COR-L47 (cell line): Measurements from ENCODE around the gene DOCK4.
"Not testable (repeated sequence)": the region's sequence is repeated elsewhere in the genome, so short reads cannot be mapped to it uniquely, and the experiment has no call there.

Source experiments
- DNase-seq: peaks from one replicate; lab custom pipeline; 2025; lab: John Stamatoyannopoulos, UW

Gene DOCK4

GRCh38 chr7:111955616-111956015, 250.6 kb downstream of the DOCK4 start:
- no peak for DNase-seq

- no peak for DNase-seq
Observed at GRCh38 chr7:111954474-111955381, 251.5 kb downstream of the DOCK4 start.

DNA sequence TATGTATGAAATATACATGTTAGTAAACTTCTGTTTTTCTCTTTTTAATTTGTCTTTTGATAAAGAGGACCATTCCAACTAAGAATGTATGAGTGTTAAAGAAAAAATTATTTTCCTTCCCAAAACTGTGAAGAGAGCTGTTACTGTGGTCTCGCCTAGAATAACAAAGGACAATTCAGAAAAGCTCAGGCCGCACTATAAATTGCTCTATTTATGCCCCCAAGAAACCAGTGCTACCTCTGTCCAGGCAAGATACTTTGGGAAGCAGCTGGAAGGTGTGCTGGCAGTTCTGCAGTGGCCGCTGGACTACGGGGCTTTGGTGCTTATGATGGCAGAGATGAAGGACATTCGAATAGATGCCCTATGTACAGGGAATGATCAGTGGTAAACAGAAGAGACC, 252.1 kb downstream of the DOCK4 start:
- DNase-seq, result no peak

DNA sequence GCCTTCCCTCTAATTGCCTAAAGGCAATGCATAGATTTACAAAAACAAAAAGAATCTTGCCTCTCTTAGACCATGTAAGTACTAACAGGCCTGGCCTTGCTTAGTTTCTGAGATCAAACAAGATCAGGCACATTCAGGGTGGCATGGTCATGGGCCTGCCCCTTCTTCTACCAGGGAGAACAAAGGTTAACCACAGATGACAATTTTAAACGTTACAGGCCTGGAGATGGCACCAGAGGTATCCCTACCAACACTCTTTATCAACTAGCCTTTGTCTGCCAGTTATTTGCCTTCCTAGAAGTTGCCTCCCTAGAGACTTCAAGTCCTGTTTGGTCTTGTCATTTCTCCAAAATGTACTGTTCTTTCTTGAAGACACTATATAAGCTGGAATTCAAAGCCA, 252.6 kb downstream of the DOCK4 start:
- peak; percentile 35 for DNase-seq

DNA sequence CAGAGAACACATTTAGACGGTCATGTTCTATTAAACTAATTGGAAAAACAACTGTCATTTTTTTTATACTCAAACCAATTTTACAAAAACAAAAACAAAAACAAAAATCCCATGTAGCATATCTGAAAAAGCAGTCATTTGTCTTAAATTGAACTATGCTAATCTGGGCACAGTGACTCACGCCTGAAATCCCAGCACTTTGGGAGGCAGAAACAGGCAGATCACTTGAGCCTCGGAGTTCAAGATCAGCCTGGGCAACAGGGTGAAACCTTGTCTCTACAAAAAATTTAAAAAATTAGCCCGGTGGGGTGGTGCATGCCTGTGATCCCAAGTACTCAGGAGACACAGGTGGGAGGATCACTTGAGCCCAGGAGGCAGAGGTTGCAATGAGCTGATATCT, 253.4 kb downstream of the DOCK4 start:
- no peak for DNase-seq

GRCh38 chr7:111951052-111951451, 255.1 kb downstream of the DOCK4 start:
- DNase-seq, result no peak

- no peak for DNase-seq
Observed at GRCh38 chr7:111942450-111943081, 263.6 kb downstream of the DOCK4 start.

DNA sequence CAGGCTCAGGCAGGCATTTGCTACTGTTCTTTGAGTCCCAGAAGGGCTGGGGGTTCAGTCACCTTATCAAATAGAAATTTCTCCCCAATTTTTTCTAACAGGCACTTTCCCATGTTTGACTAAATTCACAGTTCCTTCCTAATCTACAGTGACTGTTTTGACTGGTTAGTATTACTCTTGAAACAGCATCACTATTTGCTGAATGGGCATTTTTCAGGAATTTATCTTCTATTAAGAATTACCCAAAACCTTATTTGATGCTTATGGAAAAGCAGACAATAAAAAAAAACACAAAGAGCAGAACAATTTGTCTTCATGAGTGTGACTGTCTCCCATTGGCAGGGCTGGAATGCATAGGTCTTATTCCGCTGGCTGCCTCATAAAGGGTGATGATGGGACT, 269.0 kb downstream of the DOCK4 start:
- DNase-seq, result no peak

DNA sequence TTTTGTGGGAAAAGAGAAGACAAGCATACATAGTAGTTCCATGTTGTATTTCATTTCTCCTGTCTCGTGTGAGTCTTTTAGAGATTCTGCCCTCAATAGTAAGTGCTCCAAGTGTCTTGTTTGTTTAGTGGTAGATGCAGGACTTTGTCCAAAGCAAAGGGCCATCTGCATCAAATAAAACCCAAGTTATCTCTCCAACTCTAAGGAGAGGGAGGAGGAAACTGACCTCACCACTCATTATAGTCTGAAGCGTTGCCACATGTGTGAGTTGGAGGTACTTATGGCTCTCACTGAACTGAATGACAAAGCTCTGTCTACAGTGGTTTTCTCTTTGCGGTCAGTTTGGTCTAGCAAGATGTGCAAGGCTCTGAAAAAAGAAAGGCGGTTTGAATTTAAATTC, 272.6 kb downstream of the DOCK4 start:
- no peak for DNase-seq

- DNase-seq, result no peak
Observed at GRCh38 chr7:111931958-111932357, 274.2 kb downstream of the DOCK4 start.

DNA sequence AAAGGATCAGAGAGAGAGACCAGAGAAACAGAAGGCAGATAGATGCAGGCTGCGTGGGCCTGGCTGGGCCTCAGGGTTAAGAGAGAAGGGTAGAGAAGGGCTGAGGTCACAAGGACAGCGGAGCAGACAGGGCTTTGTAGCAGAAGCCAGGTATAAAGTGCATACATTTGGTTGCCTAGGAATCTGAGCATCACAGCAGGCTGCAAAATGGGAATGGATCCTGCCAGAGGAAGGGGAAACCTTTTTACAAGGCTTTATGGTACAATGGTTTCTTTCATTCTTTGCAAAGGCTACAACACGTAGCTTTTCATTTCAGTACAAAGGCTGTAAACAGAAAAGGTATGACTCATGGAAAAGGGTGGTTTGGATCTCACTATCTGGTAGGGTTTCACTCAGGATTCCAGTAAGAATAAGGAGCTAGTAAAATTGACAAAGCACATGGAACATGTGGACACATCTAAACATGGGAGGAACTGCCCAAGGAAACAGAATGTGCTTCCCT, 275.1 kb downstream of the DOCK4 start:
- DNase-seq, result no peak

DNA sequence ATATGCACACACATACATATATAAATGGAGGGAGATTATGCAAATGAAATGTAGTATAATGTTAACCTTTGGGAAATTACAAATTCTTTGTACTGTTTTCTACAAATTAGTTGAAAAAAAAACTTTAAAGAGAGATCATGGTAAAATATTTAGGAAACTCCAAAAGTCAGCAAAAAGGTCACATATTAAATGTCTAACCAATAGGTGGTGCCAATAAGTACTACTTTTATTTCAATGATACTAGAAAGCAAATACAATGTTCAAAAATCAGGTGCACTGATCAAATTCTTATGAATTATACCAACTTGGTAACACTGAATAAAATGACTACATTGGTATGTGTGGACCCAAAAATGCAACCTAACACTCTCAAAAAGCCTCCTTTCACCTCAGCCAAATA, 276.9 kb downstream of the DOCK4 start:
- DNase-seq, result no peak

DNA sequence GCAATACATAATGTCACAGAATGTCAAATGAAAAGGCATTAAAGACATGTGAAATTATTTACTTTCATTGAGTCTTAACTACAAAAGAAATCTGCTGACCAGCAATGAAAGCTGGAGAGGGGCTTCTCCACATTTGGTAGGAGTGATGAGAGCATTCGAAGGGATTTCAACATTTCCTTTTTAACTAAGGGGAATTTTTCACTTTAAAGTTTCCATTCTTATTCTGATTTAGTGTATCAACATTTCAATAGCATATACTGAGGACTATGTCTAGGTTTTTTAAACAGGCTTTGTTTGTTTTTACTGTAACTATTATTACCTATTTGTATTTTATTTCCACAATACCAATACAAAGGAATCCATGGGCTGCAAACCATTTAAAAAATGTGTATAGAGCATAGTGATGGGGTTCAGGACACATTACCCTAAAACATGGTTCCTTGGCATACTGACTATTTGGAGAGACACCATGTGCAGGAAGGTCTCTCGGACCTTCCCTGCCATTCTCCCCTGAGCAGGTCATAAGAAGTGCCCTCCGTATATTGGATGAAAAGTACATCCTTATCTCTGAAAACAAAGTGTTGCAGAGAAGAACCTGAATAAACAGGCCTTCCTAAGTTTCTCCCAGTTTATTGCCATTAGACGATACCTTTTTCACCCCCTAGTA, 278.7 kb downstream of the DOCK4 start:
- no peak for DNase-seq

- DNase-seq, result no peak
Observed at GRCh38 chr7:111920329-111920728, 285.9 kb downstream of the DOCK4 start.

- DNase-seq, result no peak
Observed at GRCh38 chr7:111919631-111920179, 286.5 kb downstream of the DOCK4 start.

DNA sequence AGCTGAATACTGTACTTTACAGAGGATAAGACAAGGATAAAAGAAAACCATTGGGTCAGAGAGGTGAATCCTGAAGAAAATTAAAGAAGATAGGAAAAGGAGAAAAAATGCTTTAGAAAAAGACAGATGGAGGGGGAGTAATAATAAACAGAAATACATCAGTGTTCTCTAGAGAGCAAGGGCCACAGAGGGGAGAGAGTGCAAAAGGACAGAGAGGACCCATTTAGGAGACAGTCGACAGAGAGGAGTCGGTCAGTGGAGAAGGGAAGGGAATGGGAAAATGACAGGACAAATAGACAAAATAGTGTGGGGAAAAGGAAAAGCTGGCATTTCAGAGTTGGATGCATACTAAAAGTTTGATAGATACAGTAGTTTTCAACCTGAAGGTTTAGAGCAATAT, 287.0 kb downstream of the DOCK4 start:
- DNase-seq, result no peak

DNA sequence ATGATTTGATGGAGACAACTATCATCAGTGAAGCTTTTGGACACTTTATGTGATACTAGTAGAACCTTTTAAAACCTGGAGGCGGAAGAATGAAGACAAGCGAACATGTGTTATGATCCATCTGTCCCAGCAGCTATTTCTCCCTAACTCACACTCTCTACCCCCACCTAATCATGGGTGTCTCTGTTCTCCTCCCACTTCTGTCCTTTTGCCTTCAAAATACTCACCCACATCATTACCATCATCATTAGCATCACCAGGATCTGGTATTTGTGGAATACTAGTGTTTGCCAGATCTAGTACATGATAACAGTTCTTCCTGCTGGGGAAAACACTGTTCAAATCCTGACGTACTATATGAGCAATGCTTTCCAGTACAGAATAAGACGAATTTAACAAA, 287.7 kb downstream of the DOCK4 start:
- no peak for DNase-seq

DNA sequence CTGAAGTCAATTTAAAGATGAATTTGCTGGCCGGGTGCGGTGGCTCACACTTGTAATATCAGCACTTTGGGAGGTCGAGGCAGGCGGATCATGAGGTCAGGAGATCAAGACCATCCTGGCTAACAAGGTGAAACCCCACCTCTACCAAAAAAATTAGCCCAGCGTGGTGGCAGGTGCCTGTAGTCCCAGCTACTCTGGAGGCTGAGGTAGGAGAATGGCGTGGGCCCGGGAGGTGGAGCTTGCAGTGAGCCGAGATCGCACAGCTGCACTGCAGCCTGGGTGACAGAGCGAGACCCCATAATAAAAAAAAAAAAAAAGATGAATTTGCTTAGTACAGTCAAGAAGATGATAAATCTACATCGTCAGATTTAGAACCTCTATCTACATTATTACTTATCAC, 288.8 kb downstream of the DOCK4 start:
- DNase-seq, result not testable (repeated sequence)

GRCh38 chr7:111914291-111914690, 291.9 kb downstream of the DOCK4 start:
- DNase-seq, result no peak

GRCh38 chr7:111911166-111911961, 294.8 kb downstream of the DOCK4 start:
- no peak for DNase-seq

GRCh38 chr7:111910656-111911055, 295.5 kb downstream of the DOCK4 start:
- DNase-seq, result no peak

- DNase-seq, result not testable (repeated sequence)
Observed at GRCh38 chr7:111908673-111909072, 297.5 kb downstream of the DOCK4 start.
